ENCODE data around the gene VPS37C.

Gene VPS37C

DNA sequence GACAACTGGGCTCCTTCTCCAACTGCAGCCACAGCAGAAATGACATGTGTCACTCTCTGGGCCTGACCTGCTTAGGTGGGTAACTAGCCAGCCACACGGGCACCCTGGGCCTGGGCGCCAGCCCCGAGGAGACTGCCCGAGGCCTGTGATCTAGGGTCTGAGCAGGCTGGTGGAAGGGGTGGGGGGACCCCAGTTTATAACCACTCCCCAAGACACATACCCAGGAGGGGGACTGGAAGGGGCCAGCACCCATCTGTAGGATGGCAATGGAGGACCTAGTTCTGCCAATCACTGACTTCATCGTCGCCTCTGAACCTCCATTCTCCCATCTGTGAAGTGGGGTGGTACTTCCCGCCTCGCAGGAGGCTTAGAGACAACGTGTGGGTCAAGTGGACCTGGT, 42.8 kb downstream of the VPS37C start:
- peaks cover 15% of the 10 kb centered on the region for H3K4me1 Mint-ChIP-seq
- no peak for DNase-seq (ENCODE audit: low spot score in 2 of 2)
- no peak for ATAC-seq (ENCODE audit: low read depth)
- H3K4me3 Mint-ChIP-seq: no peak overlapping the region
- no peaks in the 10 kb centered on the region for H3K9me3 Mint-ChIP-seq
- peaks cover 2% of the 10 kb centered on the region for H3K36me3 Mint-ChIP-seq
- H3K27me3 Mint-ChIP-seq: peaks cover 8% of the 10 kb centered on the region
- H3K27ac Mint-ChIP-seq: no peak overlapping the region

- Mint-ChIP-seq H3K4me1 (peaks cover 15% of the 10 kb centered on the region), H3K4me3 (no peak overlapping the region), H3K27me3 (peaks cover 8% of the 10 kb centered on the region), H3K9me3 (no peaks in the 10 kb centered on the region), H3K27ac (no peak overlapping the region), H3K36me3 (peaks cover 2% of the 10 kb centered on the region)
- no peak for DNase-seq (ENCODE audit: low spot score in 2 of 2)
- no peak for ATAC-seq (ENCODE audit: low read depth)
Measured at GRCh38 chr11:61118004-61118403, 43.2 kb downstream of the VPS37C start.

GRCh38 chr11:61117168-61117520, 44.1 kb downstream of the VPS37C start:
- H3K27me3 Mint-ChIP-seq: peaks cover 8% of the 10 kb centered on the region
- no peaks in the 10 kb centered on the region for H3K9me3 Mint-ChIP-seq
- H3K4me1 Mint-ChIP-seq: peaks cover 15% of the 10 kb centered on the region
- no peak for DNase-seq (ENCODE audit: low spot score in 2 of 2)
- H3K36me3 Mint-ChIP-seq: peaks cover 2% of the 10 kb centered on the region
- no peak overlapping the region for H3K4me3 Mint-ChIP-seq
- peak overlapping the region; percentile 46 for H3K27ac Mint-ChIP-seq
- ATAC-seq (ENCODE audit: low read depth): no peak

GRCh38 chr11:61116426-61117167, 44.6 kb downstream of the VPS37C start:
- Mint-ChIP-seq H3K4me3 (no peak overlapping the region), H3K27me3 (peaks cover 8% of the 10 kb centered on the region), H3K36me3 (peaks cover 2% of the 10 kb centered on the region), H3K9me3 (no peaks in the 10 kb centered on the region), H3K27ac (peak overlapping the region; percentile 46), H3K4me1 (peaks cover 19% of the 10 kb centered on the region)
- DNase-seq (ENCODE audit: low spot score in 2 of 2) (no peak), ATAC-seq (ENCODE audit: low read depth) (no peak)

DNA sequence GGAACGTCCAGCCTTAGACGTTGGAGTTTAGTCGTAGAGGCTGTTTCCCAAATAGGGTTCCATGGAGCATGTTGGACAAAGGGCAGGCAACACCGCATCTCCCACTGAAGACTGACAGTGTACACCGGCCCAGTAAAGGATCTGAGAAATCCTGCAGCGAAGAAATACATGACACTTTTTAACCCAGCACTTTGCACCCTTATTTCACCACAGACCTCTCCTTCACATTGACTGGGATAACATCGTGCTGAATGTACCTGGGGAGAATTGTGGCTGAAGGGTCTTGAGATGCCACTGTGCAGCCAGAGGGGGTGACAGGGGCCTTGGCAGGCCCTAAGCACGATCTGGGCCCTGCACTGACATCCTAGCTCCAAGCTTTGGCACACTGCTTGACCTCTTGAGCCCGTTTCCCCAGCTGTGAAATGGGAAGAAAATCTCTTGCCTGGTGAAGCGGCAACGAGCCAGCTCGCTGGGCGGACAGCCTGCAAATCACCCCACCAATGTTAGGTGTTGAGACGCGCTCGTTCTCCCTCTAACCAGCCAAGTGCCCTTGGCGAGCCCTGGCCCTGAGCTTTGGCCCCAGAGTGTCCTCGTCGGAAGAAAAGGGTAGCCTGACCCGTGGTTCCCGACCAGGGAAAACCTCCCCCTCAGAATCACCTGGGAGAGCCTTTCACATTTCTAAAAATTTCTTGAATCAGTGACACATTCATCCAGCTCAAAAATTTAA, 45.6 kb downstream of the VPS37C start:
- H3K4me3 Mint-ChIP-seq: no peak overlapping the region
- peaks cover 2% of the 10 kb centered on the region for H3K36me3 Mint-ChIP-seq
- ATAC-seq (ENCODE audit: low read depth) (no peak), DNase-seq (ENCODE audit: low spot score in 2 of 2) (no peak)
- H3K9me3 Mint-ChIP-seq: no peaks in the 10 kb centered on the region
- peaks cover 19% of the 10 kb centered on the region for H3K4me1 Mint-ChIP-seq
- no peak overlapping the region for H3K27ac Mint-ChIP-seq
- H3K27me3 Mint-ChIP-seq: peaks cover 8% of the 10 kb centered on the region

GRCh38 chr11:61114913-61115312, 46.3 kb downstream of the VPS37C start:
- H3K9me3 Mint-ChIP-seq: no peaks in the 10 kb centered on the region
- no peak for DNase-seq (ENCODE audit: low spot score in 2 of 2)
- H3K4me3 Mint-ChIP-seq: no peak overlapping the region
- peaks cover 19% of the 10 kb centered on the region for H3K4me1 Mint-ChIP-seq
- no peak overlapping the region for H3K27ac Mint-ChIP-seq
- H3K36me3 Mint-ChIP-seq: peaks cover 2% of the 10 kb centered on the region
- peaks cover 8% of the 10 kb centered on the region for H3K27me3 Mint-ChIP-seq
- no peak for ATAC-seq (ENCODE audit: low read depth)

DNA sequence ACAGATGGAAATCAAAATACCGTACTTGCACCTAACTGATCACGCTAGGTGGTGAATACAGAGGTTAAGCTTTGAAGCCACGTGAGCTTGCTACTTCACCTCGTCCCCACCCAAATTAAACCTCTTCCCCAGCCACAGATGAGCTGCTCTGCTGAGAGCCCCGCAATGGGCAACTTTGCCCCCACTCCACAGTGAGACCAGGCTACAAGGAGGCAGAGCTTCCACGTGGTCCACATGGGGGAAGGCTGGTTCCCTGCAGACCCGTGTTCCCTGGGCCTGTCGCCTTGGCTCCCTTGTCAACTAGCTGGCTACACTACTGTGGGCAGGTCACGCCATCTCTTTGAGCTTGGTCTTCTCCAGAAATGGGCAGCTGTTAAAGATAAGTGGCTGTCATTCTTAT, 48.0 kb downstream of the VPS37C start:
- no peak for ATAC-seq (ENCODE audit: low read depth)
- Mint-ChIP-seq H3K27ac (no peak overlapping the region), H3K9me3 (no peaks in the 10 kb centered on the region), H3K36me3 (peaks cover 2% of the 10 kb centered on the region), H3K4me1 (peaks cover 19% of the 10 kb centered on the region), H3K4me3 (no peak overlapping the region), H3K27me3 (peaks cover 8% of the 10 kb centered on the region)
- no peak for DNase-seq (ENCODE audit: low spot score in 2 of 2)

- H3K27ac Mint-ChIP-seq: no peak overlapping the region
- peaks cover 19% of the 10 kb centered on the region for H3K4me1 Mint-ChIP-seq
- no peaks in the 10 kb centered on the region for H3K9me3 Mint-ChIP-seq
- no peak for ATAC-seq (ENCODE audit: low read depth)
- H3K4me3 Mint-ChIP-seq: no peak overlapping the region
- peaks cover 2% of the 10 kb centered on the region for H3K36me3 Mint-ChIP-seq
- peaks cover 8% of the 10 kb centered on the region for H3K27me3 Mint-ChIP-seq
- DNase-seq (ENCODE audit: low spot score in 2 of 2): no peak
Measured at GRCh38 chr11:61112575-61112974, 48.7 kb downstream of the VPS37C start.

DNA sequence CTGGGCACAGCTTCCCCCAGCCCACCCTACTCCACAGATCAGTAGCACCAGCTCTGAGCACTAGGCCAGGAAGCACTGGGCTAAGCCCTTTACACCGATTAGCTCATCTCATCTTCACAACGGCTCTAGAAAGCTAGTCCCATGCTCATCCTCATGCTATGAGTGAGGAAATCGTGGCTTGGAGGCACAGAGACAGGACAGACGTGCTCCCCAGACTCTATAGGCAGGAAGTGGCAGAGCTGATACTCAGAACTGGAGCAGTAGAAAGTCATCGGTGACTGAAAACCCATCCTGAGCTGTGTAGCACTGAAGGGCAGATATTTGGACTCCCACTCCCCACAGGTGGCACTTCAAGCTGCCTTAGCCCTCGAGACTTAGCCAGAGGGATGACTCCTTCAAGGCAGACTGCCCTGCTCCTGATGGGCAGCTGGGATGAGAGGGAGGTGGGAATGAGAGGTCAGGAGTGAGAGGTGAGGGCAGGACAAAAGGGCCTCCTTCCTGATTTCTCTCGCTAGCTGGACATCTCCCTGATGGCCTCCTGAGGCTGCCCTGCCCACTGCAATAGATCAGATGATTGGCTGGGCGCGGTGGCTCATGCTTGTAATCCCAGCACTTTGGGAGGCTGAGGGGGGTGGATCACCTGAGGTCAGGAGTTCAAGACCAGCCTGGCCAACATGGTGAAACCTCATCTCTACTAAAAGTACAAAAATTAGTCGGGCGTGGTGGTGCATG, 49.3 kb downstream of the VPS37C start:
- H3K27me3 Mint-ChIP-seq: peaks cover 8% of the 10 kb centered on the region
- DNase-seq (ENCODE audit: low spot score in 2 of 2): no peak
- peaks cover 2% of the 10 kb centered on the region for H3K36me3 Mint-ChIP-seq

GRCh38 chr11:61111050-61111435, 50.2 kb downstream of the VPS37C start:
- ATAC-seq (ENCODE audit: low read depth): no peak
- Mint-ChIP-seq H3K27ac (no peak overlapping the region), H3K36me3 (no peaks in the 10 kb centered on the region), H3K4me1 (peaks cover 12% of the 10 kb centered on the region), H3K27me3 (no peaks in the 10 kb centered on the region), H3K4me3 (no peak overlapping the region), H3K9me3 (no peaks in the 10 kb centered on the region)
- DNase-seq (ENCODE audit: low spot score in 2 of 2): no peak

More for the DNA sequence above, 49.3 kb downstream of the VPS37C start:
- H3K4me3 Mint-ChIP-seq: no peak overlapping the region
- H3K9me3 Mint-ChIP-seq: no peaks in the 10 kb centered on the region
- peaks cover 19% of the 10 kb centered on the region for H3K4me1 Mint-ChIP-seq
- no peak overlapping the region for H3K27ac Mint-ChIP-seq
- no peak for ATAC-seq (ENCODE audit: low read depth)

GRCh38 chr11:61110255-61111049, 50.8 kb downstream of the VPS37C start:
- H3K27me3 Mint-ChIP-seq: no peaks in the 10 kb centered on the region
- H3K4me3 Mint-ChIP-seq: no peak overlapping the region
- no peak overlapping the region for H3K27ac Mint-ChIP-seq
- DNase-seq (ENCODE audit: low spot score in 2 of 2) (no peak), ATAC-seq (ENCODE audit: low read depth) (no peak)
- no peaks in the 10 kb centered on the region for H3K36me3 Mint-ChIP-seq
- no peaks in the 10 kb centered on the region for H3K9me3 Mint-ChIP-seq
- H3K4me1 Mint-ChIP-seq: peaks cover 12% of the 10 kb centered on the region

- Mint-ChIP-seq H3K9me3 (no peaks in the 10 kb centered on the region), H3K4me1 (peaks cover 6% of the 10 kb centered on the region), H3K27me3 (no peaks in the 10 kb centered on the region), H3K4me3 (no peak overlapping the region), H3K27ac (no peak overlapping the region), H3K36me3 (no peaks in the 10 kb centered on the region)
- ATAC-seq (ENCODE audit: low read depth) (no peak), DNase-seq (ENCODE audit: low spot score in 2 of 2) (no peak)
Measured at GRCh38 chr11:61109671-61110070, 51.6 kb downstream of the VPS37C start.

DNA sequence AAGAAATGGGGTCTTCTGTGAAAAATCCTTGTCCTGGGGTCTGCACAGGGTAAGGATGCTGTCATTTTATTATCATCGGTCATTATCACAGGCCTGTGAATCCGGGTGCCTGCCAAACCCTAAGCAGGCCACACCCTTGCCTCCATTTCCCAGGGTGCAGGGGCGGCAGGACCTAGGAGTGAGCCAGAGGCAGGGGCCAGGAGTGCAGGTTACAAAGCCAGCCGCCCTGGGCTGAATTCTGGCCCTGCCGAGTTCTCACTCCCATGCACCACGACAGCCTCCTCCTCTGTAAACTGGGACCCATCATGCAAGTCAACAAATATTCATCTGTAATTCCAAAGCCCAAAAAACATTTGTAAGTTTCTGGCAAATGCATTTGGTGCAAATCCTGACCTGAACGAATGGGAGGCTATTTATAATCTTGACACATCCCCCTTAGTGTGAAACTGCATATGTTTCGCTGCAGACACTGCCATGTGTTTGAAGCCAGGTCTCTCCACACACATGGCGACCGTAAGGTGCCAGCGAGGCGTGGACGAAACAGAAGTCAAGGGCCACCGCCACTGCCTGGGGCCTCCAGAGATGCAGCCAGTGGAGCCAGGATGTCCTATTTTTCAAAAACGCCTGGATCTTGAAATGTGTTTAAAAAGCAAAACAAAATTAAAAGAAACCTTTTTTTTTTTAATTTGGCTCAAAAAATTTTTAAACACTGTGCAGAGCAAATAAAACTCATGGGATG, 52.2 kb downstream of the VPS37C start:
- H3K4me3 Mint-ChIP-seq: no peak overlapping the region
- no peaks in the 10 kb centered on the region for H3K9me3 Mint-ChIP-seq
- H3K36me3 Mint-ChIP-seq: no peaks in the 10 kb centered on the region
- no peak for DNase-seq (ENCODE audit: low spot score in 2 of 2)
- peaks cover 5% of the 10 kb centered on the region for H3K4me1 Mint-ChIP-seq
- H3K27ac Mint-ChIP-seq: no peak overlapping the region
- H3K27me3 Mint-ChIP-seq: no peaks in the 10 kb centered on the region
- ATAC-seq (ENCODE audit: low read depth): no peak
